Measurements from ENCODE around the gene SMIM3.
A peak's percentile ranks its signal among the peaks of the same experiment; 100 is the strongest.
"Not testable (repeated sequence)": the region's sequence is repeated elsewhere in the genome, so short reads cannot be mapped to it uniquely, and the experiment has no call there.

The SMIM3 gene

DNA sequence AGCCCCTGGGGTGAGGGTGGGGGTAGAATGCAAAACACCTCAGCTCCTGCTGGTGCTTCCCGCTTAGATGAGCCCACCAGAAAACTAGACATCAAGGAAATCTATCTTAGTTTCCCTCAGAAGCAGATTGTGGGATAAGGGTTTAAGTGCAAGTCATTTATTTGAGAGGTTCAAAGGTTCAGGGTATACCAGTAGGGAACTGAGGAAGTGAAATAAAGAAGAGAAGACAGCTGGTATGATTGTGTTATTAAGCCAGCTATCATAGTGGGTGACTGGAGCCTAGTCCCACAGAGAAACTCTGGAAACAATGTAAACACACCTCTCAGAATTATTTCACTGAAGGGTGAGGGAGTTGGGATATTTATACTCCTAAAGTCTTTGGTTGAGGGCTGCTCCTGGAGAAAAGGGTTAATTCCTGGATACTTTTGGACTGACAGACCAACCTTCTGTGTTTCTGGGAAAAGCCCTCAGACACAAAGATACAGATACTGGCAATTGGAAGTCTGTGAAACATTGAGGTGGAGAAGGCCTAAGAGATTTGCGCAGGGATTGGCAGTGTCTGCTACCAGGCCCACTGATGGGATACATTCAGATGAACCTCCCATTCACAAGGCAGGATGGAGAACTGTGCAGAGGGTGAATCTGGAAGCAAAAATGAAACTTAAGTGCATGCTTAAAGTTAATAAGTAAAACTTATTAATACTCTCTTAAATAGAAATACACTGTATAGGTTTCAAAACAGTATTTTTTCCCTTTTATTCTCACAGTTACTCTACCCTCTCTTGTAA lies 13.4 kb upstream of the SMIM3 start:
- no peak for DNase-seq (ENCODE audit: low read depth)

GRCh38 chr5:150765799-150766169 lies 12.8 kb upstream of the SMIM3 start:
- DNase-seq (ENCODE audit: low read depth) = no peak

GRCh38 chr5:150766251-150766650 lies 12.3 kb upstream of the SMIM3 start:
- no peak for DNase-seq (ENCODE audit: low read depth)

DNA sequence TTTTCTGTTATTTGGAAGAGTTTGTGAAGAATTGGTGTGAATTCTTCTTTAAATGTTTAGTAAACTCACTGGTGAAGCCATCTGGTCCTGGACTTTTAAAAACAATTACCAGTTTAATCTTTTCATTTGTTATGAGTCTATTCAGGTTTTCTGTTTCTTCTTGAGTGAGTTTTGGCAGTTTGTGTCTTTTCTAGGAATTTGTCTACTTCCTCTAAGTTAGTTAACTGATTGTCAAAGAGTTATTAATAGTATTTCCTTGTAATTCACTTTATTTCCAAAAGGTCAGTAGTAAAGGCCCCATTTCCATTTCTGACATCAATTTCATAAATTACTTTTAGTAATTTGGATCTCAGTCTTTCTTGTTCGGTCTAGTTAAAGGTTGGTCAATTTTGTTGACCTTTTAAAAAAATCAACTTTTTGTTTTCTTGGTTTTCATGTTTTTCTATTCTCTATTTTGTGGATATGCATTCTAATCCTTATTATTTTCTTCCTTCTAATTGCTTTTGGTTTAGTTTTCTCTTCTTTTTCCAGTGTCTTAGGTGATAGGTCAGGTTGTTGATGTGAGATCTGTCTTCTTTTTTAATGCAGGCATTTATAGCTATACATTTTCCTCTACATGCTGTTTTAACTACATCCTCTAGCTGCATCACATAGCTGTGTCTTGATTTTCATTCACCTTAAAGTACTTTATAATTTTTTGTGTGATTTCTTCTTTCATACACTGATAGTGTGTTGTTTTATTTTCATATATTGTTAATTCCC lies 7.3 kb upstream of the SMIM3 start:
- no peak for DNase-seq (ENCODE audit: low read depth)

- no peak for DNase-seq (ENCODE audit: low read depth)
These were observed 4.4 kb upstream of the SMIM3 start for GRCh38 chr5:150774145-150774544.

GRCh38 chr5:150777685-150778084 lies 872 bp upstream of the SMIM3 start:
- DNase-seq (ENCODE audit: low read depth) = no peak

DNA sequence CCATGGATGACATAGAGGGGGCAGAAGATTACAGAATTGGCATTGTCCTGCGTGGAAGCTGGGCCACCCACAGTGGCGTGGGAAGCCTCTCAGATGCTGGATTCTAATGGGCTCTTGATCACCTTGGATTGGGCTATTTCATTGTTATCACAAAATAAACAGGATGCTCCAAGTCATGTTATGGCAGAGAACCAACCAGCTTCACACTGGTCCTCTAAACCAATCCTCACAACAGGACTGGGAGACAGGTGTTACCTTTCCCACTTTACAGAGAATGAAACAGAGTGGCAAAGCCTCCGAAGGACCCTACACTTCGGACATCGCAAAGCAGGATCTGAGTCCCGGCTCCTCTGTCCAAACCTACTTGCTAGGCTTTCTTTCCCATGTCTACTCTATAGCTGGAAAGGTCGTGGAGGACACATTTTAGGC lies 455 bp upstream of the SMIM3 start:
- DNase-seq (ENCODE audit: low read depth) = no peak

DNA sequence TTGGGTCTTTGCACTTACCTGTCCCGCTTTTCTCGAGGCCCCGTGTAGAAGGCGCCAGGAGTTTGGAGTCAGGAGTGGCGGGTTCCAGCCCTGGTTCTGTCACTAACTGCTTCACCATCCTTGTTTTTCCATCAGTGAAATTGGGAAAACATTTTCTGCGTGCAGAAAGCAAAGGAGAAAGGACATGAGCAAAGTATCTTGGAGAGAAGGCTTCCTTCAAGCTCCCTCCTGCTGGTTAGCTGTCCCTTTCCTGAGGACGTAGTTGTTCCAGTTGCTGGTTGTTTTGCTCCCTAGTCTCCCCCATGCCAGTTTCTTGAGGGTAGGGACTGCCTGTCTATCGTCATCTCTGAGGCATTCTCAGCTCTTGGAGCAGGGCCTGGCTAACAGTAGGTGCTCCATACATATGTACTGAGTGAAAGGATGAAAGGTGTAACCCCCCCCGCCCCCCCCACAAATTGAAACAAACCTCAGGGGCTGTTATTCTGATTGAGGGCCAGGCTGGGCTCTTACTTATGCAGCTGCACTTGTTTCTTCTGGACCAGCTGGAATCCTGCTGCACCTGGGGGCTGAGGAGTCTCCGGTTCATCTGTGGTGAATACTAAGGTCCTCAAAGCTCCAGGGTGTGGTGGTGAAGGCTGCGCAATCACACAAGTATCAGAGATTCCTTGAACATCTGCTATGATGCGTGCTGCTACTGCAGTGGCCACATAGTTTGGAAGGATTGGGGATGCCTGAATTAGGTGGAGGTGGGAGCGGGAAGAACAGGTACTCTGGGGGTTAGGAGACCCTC lies 1.0 kb downstream of the SMIM3 start:
- DNase-seq (ENCODE audit: low read depth) = no peak

GRCh38 chr5:150780187-150780692 lies 1.7 kb downstream of the SMIM3 start:
- no peak for DNase-seq (ENCODE audit: low read depth)

DNA sequence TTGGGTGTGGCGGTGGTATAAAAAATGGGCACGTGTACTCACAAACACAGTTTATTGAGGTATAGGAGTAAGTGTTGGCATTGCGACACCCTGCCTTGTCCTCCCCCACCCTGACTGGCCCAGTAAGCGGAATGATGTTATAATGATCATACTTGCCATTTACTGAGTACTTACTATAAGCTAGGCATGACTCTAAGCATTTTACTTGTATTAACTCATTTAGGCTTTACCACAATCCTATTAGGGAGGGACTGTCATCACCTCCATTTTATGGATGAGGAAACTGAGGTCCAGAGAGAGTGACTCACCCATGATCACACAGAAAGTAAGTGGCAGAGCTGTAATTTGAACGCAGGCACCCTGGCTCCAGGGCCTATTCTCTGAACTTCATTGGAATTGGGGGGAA lies 2.3 kb downstream of the SMIM3 start:
- DNase-seq (ENCODE audit: low read depth) = no peak

DNA sequence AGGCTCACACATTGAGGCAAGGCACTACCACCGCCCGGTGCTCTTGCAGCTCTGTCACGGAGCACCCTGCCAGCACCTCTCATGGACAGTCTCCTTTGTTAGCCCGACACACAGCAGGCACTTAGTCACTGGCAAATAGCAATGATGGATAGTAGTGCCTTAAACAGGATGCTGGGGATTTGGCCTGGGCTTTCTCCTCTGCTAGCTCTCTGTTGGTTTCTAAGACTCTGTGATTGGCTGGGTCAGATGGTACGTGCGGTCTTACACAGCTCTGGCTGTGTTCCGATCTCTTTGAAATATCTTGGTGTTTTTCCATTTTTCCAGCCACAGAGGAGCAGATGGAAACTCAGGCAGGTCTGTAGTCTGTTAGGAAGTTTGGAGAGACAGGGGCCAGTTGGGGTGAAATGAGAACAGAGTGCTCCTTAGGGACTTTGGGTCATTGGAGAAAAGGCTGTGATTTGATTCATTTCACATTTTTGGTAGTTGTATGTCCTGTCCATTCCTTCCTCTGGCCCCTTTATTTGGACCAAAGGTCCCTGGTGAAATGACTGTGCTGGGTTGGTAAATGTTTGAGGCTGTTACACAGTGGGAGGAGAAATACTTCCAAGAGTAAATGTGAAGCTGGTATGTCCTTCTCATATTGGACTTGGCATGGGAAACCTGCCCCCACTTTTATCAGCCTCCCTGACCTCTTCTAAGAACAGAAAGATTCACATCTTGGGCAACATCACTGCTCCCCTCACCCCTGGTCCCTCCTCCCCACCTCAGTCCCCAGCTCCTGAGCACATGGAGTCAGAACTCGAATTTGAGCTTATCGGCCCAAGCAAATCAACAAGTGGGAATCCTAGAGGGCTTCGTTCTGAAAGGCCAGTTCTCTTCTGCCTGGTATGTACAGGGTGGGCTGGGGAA lies 3.4 kb downstream of the SMIM3 start:
- DNase-seq (ENCODE audit: low read depth) = no peak

GRCh38 chr5:150782850-150783249 lies 4.3 kb downstream of the SMIM3 start:
- DNase-seq (ENCODE audit: low read depth) = no peak

DNA sequence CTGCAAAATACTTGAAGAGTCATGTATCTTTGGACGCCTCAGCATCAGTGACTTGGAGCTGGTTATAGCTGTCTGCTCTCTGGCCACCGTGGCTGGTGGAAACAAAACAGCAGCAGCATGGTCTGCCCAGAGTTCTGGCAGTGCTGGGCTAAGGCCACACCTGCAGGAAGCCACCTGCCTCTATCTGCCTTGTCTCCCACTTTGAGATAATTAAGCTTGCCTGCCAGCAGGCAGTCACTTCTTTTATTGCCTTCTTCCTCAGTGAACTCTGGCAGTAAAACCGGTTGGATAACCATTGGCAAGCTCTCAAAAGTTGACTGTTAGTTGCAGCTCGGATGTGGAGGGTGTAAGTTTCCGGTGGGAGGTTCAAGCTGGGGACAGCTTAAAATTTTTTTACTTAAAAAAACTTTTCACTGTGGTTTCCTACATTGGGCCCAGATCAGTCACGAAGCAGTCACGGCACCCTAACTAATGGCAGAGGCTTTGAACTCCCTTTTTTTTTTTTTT lies 4.9 kb downstream of the SMIM3 start:
- DNase-seq (ENCODE audit: low read depth) = peak; percentile 40

DNA sequence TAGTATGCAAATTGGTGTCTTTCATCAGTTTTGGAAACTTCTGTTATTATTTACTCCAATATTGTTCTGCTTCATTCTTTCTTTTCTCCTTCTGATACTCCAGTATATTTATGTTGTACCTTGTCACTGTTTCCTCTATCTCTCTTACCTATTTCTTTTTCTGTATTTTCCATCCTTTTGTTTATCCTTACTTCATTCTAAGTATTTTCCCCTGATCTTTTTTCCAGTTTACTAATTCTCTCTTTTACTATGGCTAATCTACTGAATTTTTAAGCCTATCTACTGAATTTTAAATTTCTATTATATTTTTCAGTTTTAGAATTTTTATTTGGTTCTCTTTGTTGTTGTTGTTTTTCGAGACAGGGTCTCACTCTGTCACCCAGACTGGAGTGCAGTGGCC lies 7.4 kb downstream of the SMIM3 start:
- DNase-seq (ENCODE audit: low read depth) = no peak

DNA sequence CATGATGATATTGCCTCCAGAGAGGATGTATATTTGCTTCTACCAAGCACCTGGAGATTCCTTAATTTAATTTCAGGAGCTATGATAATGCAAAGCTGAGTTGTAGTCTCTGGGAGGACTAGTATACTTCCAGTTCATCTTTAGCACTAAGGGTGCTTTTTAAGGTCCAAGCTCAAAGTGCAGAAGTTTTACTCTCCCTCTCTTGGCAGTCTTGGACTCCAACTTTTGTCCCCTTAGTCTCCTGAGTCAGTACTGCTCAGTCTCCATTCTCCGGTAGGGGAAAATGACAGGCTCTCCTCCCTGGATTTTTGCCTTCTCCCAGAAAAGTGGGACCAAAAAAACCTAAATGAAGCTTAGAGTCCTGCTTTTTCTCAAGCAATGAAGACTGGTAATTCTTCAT lies 8.3 kb downstream of the SMIM3 start:
- DNase-seq (ENCODE audit: low read depth) = no peak

- no peak for DNase-seq (ENCODE audit: low read depth)
These were observed 9.1 kb downstream of the SMIM3 start for GRCh38 chr5:150787656-150788055.

DNA sequence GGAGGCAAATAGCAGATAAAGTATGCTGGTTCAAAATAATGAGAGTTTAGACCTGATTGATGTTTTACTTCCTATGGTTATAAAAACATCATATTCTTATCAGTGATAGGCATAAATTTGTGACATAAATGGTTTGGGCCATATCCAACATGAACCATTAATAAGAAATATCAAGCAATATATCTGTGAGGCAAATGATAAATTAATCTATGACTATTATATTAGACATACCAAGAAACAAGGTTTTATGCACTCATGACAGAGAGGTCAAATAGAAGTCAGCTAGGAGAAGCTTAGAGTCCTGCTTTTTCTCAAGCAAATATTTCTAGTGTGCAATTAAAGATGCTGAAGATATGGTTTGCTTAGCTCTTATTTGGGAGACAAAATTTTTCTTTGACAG lies 10.4 kb downstream of the SMIM3 start:
- no peak for DNase-seq (ENCODE audit: low read depth)

DNA sequence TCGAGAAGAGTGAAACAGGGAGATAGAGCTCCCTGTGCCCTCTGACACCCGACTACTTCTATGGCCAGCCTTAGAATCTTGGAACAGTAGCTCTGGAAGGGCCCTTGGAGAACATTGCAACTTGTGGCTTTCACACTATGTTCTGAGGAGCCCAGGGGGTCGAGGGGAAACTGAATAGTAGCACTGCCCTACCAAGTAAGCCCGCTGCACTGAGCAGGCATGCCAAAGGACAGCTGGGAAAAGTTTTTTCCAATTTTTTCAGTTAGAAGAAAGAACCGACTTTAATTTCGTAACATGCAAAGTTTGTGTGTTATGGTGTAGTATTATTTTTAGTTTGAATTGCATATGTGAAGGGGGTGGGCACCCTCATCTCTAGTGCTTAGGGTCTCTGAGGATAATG lies 10.9 kb downstream of the SMIM3 start:
- DNase-seq (ENCODE audit: low read depth) = no peak

DNA sequence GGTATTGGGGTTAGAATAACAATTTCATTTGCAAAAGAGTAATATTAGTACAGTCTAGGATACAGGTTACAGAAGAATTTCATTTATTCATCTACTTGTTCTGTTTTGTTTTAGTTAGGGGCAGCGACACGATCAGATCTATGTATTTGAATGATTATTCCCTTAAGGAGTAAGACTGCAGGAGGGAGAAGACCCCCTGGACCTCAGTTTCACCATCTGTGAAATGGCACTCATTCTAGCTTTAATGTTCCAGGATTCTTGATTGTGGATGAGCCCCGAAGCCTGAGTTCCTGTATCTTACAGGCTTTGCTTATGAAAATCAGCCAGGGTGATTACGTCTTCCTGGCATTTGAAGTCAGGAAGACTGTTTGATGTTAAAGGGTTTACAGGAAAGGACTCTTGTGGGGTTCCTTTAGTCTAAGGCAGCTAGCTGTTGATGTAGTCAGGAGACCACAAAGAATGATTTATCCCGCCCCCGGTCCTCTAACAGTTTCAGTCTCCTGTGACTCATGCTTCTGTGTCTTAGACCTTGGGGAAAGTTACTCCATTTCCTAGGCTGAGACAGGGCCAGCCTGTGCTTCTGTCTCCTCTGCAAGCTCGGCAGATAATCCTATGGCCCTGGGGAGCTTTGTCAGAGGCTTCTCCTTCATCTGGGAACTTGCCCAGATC lies 11.5 kb downstream of the SMIM3 start:
- DNase-seq (ENCODE audit: low read depth) = peak; percentile 44

- DNase-seq (ENCODE audit: low read depth) = no peak
These were observed 13.0 kb downstream of the SMIM3 start for GRCh38 chr5:150791536-150791935.

GRCh38 chr5:150793423-150793888 lies 14.9 kb downstream of the SMIM3 start:
- DNase-seq (ENCODE audit: low read depth) = not testable (repeated sequence)
